Measurements from ENCODE around the gene RUFY1.
"Not testable (repeated sequence)": the region's sequence is repeated elsewhere in the genome, so short reads cannot be mapped to it uniquely, and the experiment has no call there.

Gene RUFY1, protein sequence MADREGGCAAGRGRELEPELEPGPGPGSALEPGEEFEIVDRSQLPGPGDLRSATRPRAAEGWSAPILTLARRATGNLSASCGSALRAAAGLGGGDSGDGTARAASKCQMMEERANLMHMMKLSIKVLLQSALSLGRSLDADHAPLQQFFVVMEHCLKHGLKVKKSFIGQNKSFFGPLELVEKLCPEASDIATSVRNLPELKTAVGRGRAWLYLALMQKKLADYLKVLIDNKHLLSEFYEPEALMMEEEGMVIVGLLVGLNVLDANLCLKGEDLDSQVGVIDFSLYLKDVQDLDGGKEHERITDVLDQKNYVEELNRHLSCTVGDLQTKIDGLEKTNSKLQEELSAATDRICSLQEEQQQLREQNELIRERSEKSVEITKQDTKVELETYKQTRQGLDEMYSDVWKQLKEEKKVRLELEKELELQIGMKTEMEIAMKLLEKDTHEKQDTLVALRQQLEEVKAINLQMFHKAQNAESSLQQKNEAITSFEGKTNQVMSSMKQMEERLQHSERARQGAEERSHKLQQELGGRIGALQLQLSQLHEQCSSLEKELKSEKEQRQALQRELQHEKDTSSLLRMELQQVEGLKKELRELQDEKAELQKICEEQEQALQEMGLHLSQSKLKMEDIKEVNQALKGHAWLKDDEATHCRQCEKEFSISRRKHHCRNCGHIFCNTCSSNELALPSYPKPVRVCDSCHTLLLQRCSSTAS

DNA sequence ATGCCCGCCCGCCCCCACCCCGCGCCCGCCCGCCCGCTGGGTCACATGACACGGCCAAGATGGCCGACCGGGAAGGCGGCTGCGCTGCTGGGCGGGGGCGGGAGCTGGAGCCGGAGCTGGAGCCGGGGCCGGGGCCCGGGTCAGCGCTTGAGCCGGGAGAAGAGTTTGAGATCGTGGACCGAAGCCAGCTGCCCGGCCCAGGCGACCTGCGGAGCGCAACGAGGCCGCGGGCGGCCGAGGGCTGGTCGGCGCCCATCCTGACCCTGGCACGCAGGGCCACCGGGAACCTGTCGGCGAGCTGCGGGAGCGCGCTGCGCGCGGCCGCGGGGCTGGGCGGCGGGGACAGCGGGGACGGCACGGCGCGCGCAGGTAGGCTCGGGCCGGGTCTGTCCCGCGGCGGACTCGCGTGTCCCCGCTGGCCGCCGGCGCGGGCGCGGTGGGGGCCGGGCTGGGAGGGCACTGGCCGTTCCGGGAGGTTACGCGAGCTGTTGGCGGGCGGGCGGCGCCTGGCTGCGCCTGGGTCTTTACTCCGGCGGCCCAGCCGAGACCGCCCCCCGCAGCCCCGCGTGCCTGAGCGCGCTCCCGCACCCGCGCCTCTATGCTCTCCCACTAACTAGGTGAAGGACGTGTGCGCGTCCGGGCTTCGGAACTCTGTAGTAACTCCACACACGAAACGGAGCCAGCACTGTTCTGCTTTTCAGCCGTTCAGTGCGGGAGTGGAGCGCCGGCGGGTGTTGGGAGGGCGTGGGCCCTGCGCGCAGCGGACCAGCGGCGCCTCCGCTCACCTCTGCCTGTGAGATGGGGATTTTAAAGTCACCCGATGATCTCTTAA is at the start of gene RUFY1:
RUFY1 (plus strand) TSS at position 44 of the 832 bp plus-strand sequence; CDS start at position 60, 16 bp downstream.
- peak; percentile 77 for DNase-seq

DNA sequence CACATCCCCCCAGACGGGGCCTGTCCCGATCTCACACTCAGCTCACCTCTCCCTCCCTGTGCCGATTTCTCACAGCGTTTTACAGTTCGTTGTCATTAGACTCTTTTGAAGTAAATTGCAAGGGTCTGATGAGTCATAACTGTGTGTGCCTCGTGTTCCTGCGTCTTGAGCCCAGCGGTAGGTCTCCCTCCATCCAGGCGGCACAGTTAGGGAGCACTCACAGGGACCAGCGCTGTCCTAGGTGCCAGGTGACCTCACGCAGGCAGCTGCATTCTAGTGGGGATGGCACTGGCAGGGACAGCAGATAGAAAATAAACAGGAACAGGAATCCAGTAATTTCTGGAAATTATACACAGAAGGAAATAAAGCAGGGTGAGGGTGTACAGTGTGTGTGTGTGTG is 48.4 kb upstream of the RUFY1 start:
- not testable (repeated sequence) for DNase-seq

DNA sequence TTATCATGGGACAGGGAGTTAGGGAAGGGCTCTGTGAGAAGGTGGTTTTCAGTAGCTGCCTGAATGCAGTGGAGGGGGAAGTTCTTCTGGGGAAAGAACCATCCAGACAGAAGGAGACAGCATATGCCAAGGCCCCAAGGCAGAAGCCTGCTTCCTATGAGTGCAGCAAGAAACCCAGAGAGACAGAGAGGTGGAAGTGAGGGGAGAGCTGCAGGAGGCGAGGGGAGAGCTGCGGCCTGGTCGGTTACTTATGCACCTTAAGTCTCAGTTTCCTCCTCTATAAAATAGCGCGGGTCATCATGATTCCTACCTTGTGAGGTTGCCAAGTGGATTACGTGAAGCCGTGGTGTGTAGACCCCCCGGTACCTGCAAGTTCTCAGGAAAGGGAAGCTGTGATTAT is 47.9 kb upstream of the RUFY1 start:
- not testable (repeated sequence) for DNase-seq

DNA sequence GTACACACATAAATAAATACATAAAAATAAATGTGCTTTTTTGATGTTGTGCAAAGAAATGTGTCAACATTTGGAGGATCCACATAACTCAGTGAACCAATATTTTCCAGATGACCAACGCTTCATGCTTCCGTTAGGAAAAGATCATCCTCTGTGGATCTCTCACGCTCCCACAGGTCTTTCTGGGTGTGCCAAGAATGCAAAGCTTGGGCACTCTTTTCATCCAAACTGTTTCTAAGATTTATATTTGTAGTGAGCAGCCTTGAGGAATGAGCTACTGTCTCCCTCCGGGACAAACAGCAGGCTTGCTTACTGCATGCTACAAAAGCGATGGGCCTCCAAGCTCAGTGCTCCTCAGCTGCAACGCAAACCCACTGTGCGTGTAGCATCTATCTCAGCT is 46.2 kb upstream of the RUFY1 start:
- no peak for DNase-seq

DNA sequence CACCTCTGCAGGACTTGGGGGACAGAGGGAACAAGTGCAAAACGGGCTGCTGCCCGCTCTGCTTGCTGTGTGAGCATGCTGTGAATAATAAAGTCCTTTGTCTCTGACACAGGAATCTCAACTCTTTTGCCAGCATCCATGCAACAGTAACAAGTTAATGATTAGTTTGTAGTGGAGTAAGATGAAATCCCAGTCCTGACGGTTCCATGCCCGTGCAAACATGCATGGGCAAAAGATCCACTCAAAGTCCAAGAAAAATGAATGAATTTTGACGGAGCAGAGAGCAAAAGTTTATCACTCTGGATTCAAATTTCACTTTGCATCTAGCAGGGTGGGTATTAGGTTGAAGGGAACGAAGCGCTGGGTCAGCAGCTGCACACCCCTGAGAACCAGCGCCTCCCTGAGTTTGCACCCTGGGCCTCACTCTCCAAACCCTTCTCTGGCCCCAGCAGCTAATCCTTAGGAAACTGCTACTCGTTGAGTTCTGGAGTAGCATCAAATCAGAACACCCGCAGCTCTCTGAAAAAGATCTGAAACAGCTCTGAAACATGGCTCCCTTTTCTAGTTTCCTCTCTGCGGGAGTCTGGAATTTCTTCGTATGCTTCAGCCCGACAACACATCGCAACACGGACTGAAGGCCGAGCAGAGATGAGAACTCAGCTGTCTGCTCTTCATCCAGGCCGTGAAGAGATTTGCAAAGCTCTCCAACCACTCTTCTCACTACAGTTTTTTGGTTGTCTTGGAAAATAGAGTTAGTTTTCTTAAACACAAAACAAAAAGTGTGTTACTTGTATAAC is 45.6 kb upstream of the RUFY1 start:
- no peak for DNase-seq

DNA sequence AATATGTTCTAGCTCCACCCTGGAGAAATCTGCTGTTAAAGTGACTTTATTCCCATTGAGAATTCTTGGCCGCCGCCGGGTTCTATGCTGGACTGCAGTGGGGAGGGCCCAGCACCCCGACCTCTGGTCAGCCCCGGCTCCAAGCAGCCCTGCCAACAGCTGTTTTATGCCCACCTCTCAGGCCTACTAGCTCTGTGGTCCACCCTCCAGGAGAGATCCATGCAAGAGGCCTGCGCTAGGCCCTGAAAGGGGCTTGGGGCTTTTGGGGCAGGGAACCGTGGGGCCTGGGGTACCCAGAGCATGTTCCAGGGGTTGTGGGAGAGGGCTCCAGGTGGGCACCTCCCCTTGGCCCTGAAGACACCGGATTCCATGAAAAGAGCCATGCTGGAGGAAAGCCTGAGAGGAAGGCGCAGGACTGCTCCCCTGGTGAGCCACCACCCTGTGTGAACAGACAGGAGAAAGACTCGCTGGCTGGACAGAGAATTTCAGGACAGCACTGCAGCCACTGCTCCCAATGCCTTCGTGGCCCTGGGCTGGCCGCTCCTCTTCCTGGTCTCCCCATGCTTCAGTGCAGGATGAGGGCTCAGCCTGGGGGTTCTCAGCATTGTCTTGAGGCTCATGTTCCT is 44.6 kb upstream of the RUFY1 start:
- DNase-seq: no peak

DNA sequence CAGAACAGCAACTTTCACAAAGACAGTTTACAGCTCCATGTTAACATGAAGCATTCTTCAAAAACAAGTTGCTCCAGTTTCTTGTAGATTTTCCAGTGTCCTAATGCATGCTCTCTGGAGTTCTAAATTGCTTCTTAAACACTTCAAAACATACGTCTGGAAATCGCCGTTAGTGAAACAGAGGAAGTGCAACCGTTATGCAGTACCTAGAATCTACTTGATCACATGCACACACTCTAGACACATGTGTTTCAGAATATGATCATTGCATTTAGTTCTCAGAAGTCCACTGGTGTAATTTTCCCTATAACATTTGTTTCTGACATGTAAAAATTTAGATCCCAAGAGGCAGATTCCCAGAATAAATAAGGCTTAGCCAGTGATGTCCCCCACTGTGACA is 41.1 kb upstream of the RUFY1 start:
- no peak for DNase-seq

DNA sequence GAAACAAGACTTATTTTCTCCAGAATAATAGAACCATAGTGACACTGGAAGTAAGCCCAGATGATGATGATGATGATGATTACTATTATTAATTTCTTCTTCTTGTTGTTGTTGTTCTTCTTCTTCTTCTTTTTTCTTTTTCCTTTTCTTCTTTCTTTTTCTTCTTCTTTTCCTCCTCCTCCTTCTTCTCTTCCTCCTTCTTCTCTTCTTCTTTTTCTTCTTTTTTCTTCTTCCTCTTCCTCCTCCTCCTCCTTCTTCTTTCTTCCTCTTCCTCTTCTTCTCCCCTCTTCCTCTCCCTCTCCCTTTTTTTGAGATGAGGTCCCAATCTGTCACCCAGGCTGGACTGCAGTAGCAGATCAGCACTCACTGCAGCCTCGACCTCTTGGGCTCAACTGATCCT is 40.5 kb upstream of the RUFY1 start:
- DNase-seq: no peak

DNA sequence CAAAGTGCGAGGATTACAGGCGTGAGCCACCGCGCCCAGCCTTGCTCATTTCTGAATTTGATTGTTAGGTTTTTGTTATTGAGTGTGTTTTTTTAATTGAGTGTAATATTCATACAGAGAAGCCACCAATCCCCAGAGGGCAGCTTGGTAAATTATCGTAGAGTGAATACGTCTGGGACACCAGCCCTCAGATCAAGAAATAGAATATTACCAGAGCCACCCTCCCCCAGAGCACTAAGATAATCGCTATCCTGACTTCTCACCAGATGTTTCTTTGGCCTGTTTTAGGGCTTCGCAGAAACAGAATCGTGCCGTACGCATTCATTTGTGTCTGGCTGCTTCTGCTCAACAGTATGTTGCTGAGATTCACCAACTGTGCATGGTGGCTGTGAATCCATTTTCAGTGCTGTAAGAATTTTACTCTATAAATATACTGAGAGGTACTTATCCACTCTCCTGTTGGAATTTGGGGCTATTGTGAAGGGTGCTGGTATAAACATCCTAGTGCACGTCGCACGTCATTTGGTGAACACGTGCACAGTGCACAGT is 37.8 kb upstream of the RUFY1 start:
- DNase-seq: no peak

DNA sequence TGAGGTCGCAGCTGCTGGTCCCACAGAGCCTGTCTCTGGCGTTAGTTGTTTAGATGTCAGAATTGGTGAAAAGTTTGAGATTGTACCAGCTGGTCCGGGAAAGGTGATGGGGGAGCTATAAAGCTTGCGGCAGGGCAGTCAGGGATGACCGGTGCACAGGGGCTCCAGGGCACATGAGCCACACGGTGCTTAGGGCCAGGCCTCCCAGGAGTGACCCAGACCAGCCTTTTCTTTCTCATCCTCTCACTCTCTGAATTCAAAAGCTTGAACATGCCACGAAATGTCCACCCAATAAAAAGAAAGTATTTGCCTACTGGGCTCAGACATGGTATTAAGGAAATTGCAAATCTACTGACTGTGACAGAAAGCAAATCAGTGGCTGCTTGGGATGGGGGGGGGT is 34.9 kb upstream of the RUFY1 start:
- not testable (repeated sequence) for DNase-seq

DNA sequence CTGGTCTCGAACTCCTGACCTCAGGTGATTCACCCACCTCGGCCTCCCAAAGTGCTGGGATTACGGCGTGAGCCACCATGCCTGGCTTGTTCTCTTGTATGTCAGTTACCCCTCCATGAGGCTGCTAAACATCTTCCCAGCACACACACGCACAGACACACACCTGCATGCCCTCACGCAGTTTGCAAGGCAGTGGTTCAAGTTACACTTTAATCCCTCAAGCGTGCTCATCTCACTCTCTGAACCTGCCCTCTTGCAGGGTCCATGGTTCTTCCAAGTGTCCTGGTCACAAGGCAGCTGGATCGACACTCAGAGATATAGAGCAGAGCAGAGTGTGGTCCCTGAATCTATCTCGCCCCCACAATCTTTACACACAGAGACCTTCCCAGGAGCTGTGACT is 34.1 kb upstream of the RUFY1 start:
- no peak for DNase-seq

DNA sequence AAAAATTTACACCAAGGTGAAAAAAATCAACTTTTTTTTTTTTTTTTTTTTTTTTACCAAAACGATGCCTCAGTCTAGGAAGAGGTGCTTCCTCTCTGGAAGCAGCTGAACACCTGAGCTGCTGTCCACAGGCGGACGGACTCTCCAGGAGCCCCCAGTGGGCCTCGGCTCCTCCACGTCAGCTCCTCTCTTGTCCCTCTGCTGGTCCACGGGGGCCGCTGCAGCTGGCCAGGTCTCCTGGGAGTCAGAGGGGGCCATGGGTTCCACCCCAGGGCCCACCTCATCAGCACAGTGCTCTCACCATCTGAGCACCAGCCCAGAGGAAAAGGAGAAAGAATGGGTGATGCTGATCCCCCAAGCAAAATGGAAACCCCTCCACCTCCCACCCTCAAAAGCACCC is 32.6 kb upstream of the RUFY1 start:
- not testable (repeated sequence) for DNase-seq

DNA sequence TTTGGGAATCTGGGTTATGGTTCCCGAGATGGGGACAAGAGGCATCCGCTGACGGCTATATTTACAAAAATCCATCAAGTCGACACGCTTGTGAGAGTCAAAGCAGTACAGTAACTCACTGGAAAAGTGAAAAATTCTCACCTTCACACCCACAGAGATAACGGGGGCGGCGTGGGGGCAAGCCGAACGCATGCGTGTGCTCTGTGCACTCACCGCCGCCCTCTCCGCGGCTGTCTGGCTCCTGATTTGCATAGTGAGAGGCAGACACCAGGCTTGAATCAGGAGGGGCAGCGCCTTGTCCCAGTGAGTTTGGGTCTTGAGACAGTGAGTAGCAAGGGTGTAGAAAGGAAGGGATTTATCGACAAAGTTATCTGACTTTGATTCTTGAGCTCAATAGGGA is 32.0 kb upstream of the RUFY1 start:
- not testable (repeated sequence) for DNase-seq

DNA sequence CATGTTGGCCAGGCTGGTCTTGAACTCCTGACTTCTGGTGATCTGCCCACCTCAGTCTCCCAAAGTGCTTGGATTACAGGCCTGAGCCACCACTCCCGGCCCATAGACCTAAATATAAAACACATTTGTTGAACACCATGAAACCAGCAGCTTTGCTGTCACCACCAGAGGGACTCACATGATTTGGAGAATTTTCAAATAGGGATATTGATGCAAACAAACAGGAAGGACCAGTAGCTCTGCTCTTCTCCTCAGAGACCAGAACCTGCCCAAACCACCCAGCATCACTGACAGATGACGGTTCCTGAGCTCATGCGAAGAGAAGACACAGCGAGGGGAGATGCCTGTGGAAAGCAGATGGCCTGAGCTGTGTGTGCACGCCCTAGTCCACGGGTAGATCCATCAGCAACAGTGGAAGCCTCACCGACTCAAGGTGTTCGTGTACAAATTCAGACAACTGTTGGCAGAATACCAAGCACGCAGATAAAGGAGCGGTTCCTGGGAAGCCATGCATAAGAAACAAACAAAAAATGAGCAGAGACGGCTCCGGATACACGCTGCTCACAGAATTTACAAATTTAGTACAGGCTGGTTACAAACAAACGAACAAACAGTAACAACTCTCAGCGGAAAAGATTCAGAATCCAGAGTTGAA is 30.8 kb upstream of the RUFY1 start:
- not testable (repeated sequence) for DNase-seq

DNA sequence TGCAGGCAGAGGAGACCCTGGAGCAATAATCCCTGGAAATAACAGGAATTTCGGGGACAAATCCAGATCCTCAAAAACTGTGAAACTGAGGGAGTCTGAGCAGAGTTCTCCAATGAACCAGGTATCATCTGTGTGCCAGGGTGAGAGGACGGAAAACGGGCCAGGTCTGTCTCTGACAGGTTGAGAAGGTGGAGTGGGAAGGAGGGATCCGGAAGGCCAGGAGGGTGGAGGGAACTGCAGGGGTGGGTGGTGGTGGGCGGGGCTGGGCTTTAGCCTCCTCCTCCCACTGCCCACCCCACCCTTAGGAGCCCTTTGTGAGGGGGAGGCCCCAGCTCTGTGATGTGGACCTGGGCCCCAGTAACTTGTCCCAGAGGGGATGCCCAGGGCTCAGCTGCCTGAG is 28.2 kb upstream of the RUFY1 start:
- DNase-seq: not testable (repeated sequence)

DNA sequence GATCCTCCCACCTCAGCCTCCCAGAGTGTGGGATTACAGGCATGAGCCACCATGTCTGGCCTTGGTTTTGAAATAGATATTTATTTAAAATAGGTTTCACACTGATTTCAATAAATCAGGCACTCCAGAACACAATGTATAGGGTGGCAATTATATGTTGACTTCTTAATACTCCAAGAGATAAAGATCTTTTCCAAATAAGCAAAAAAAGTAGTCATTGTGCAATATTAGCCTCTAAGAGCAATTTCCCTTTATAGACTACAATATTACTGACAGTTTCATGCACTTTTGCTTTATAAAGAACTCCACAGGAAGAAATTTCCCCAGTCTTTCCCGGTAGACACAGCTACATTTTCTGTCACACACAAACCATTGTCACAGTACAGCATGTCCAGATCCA is 23.4 kb upstream of the RUFY1 start:
- DNase-seq: no peak

DNA sequence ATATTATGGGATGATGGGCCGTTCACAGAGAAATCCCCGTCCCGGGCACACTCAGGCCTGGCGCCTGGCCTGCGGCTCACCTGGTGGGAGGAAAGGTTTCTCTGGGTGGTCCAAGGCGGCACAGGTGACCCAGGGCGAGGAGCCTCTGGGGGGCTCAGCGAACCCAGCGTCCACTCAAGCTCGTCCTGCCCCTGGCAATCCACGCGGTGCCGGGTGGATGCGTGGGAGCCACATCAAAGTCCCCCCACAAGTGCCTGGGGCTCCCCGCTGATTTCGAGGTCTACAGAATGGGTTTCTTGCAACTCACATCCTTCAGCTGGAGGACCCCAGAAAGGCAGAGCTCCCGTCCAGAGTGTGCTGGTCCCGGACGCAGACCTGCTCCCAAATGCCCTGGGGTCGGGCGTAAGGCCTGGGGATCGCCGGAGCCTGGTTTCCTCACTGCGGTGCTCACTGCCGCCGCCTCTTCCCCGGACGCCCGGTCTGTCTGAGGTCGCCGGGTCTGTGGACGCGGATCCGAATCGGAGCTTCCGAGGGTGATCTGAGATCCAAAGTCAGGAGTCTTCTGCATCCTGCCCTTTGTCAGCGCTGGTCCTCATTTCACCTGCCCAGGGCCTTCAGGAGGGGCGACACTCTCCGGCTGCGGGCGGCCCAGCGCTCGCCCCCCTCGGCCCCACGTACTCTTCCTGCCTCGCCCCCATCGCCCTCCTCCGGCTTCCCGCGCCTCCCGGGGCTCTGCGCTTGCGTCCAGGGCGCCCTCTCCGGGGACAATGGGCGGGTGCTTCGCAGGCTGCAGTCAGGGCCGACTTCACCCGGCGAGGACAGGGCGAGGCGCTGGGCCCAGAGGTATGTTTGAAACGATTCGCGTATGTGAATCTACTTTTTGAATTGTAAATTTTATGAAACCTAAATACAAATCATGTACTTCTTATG is 20.0 kb upstream of the RUFY1 start:
- DNase-seq: peak; percentile 55

DNA sequence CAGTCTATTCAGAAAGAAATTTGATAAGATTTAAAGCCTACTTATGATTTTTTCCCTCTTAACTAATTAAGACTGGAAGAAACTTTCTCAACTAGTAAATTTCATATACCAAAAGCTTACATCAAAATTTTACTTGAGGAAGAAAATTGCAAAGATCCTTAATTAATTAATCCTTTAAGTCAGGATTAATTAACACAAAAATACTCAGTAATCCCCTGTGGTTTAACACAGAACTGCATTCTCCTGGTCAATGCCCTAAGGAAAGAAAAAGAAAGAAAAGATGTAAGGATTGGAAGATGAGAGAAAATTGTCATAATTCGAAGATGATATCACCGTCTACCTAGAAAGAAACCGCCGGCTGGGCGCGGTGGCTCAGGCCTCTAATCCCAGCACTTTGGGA is 17.3 kb upstream of the RUFY1 start:
- DNase-seq: no peak

DNA sequence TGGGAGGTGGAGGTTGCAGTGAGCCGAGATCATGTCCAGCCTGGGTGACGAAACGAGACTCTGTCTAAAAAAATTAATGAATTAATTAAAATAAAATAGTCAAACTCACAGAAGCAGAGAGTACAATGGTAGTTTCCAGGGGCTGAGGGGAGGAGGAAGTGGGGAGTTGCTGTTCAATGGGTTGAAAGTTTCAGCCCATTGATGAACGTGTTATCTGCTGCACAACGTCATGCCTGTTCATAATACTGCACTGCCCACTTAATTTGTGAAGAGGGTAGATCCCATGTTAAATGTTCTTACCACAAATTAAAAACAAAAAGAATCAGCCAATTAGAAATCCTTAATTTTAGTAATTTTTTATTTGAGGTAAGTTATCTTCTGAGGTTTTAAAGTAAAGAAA is 16.4 kb upstream of the RUFY1 start:
- DNase-seq: no peak

DNA sequence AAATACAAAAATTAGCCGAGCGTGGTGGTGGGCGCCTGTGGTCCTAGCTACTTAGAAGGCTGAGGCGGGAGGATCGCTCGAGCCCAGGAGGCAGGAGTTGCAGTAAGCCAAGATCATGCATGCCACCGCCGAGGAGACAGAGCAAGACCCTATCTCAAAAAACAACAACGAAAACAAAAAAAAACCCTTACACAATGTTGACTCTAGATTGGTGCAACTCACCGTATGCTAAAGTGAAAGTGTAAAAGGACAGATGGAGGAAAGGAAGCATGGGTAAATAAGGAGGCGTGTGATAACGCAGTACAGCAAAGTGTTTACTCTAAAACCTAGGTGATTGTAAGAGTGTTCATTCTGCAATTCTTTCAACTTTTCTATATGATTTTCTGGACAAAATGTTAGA is 15.9 kb upstream of the RUFY1 start:
- DNase-seq: no peak
